HAP-1 (cell line): ENCODE measurements around the gene PLSCR3.

ENCODE experiments used
- DNase-seq, 2 experiments: peaks; one replicate each; pipeline ENCODE4 v3.0.0-alpha.2; 2016 to 2020; ENCODE audit warnings: low spot score in 2 of 2
- H3K27me3 ChIP-seq: fragments of 250-450 bp; sonication (Bioruptor Pico); 2 replicates; pipeline ENCODE4 v1.5.1; 2020; ENCODE audit warnings: low read depth, mild to moderate bottlenecking, moderate library complexity
- H3K36me3 ChIP-seq: fragments of 250-450 bp; sonication (Bioruptor Pico); replicated peaks from 2 replicates; pipeline ENCODE4 v1.5.1; 2020; ENCODE audit warnings: mild to moderate bottlenecking
- H3K4me1 ChIP-seq: fragments of 250-450 bp; sonication (Bioruptor Pico); 2 replicates; pipeline ENCODE4 v1.5.1; 2020; ENCODE audit warnings: mild to moderate bottlenecking
- H3K4me3 ChIP-seq: fragments of 250-450 bp; sonication (Bioruptor Pico); 2 replicates; pipeline ENCODE4 v1.5.1; 2020; ENCODE audit warnings: mild to moderate bottlenecking, moderate library complexity
- H3K9me3 ChIP-seq: fragments of 250-450 bp; sonication (Bioruptor Pico); 2 replicates; pipeline ENCODE4 v1.5.1; 2020; ENCODE audit warnings: mild to moderate bottlenecking, moderate library complexity
- in situ Hi-C: fragments of 300-500 bp; cut with MboI; formaldehyde crosslinking; loops from 3 replicates; pipeline ENCODE4 v1.14.3; 2020; ENCODE audit warnings: low sequenced_read_pairs, inconsistent platforms, mixed read lengths

The PLSCR3 gene

GRCh38 chr17:7435676-7436555, 41.6 kb upstream of the PLSCR3 start:
- H3K4me3 ChIP-seq: peak overlapping the region; percentile 43
- DNase-seq: peak; percentile 45 to 77
- no peaks in the 10 kb centered on the region; the same call in 1 of the 2 replicates for H3K27me3 ChIP-seq
- peaks cover 11% of the 10 kb centered on the region for H3K4me1 ChIP-seq
- in situ Hi-C loops: no loop called here
- no peaks in the 10 kb centered on the region for H3K9me3 ChIP-seq
- no peaks in the 10 kb centered on the region for H3K36me3 ChIP-seq

DNA sequence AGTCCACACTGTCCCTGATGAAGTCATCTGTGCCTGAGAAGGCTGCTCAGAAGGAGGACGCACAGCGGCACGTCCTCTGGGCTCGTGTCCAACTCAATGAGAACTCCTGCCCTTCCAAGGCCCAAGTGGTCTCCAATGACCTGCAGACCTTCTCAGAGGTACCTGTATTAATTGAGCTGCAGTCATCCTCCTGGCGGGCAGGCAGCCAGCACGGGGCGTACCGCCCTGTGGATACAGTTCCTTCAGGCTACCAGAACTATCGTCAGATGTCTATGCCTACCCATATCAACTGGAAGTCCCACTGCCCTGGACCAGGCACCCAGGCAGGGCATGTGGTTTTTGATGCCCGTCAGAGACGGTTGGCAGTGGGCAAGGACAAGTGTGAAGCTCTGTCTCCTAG, 38.0 kb upstream of the PLSCR3 start:
- H3K9me3 ChIP-seq: no peaks in the 10 kb centered on the region; the same call in 1 of the 2 replicates
- H3K4me1 ChIP-seq: peaks cover 6% of the 10 kb centered on the region
- DNase-seq: no peak
- H3K36me3 ChIP-seq: no peaks in the 10 kb centered on the region
- in situ Hi-C loops: no loop called here
- H3K4me3 ChIP-seq: no peak overlapping the region
- no peaks in the 10 kb centered on the region for H3K27me3 ChIP-seq

DNA sequence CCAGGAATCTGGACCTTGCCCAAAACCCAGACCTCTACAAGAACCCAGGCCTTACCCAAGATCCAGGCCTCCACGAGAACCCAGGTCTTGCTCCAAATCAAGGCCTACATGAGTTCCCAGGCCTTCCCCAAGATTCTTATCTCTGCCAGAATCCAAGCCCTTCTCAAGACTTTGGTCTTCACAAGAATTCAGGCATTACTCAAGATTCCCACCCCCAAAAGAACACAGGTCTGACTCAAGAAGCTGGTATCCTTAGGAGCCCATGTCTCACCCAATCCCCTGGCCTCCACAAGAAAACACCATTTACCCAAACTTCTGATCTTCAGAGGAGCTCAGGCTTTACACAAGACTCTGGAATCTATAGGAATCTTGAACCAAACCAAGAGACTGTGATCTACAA, 36.9 kb upstream of the PLSCR3 start:
- H3K9me3 ChIP-seq: no peaks in the 10 kb centered on the region; the same call in 1 of the 2 replicates
- in situ Hi-C loops: no loop called here

DNA sequence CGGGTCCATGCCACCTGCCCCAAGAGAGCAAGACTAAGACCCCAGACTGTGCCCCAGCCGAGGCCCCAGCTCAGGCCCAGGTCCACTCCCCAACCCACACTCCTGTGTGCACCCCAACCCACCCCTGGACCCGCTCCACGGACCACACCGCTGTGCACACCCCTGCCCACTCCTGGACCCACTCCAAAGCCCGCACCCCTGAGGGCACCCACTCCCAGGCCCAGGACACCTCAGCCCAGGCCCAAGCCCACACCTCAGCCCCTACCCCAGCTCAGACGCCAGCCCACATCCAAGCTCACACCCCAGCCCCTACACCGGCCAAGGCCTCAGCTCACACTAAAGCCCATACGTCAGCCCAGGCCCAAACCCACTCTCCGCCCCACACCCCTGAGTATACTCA, 35.4 kb upstream of the PLSCR3 start:
- Histone ChIP-seq H3K27me3 (no peaks in the 10 kb centered on the region), H3K9me3 (no peaks in the 10 kb centered on the region; the same call in 1 of the 2 replicates), H3K4me1 (no peaks in the 10 kb centered on the region), H3K36me3 (no peaks in the 10 kb centered on the region), H3K4me3 (no peak overlapping the region)
- DNase-seq: no peak
- in situ Hi-C loops: no loop called here

More for the DNA sequence above, 36.9 kb upstream of the PLSCR3 start:
- no peaks in the 10 kb centered on the region for H3K36me3 ChIP-seq
- H3K27me3 ChIP-seq: no peaks in the 10 kb centered on the region
- H3K4me1 ChIP-seq: no peaks in the 10 kb centered on the region; the same call in 1 of the 2 replicates
- no peak for DNase-seq
- no peak overlapping the region for H3K4me3 ChIP-seq

- in situ Hi-C loops: no loop called here
- H3K27me3 ChIP-seq: no peaks in the 10 kb centered on the region
- no peaks in the 10 kb centered on the region; the same call in 1 of the 2 replicates for H3K9me3 ChIP-seq
Measured at GRCh38 chr17:7428557-7428956, 34.2 kb upstream of the PLSCR3 start, which contains the start of gene SPEM3. Gene SPEM3 (plus strand): TSS chr17:7428857. CDS start chr17:7428903, 46 bp downstream.

GRCh38 chr17:7427549-7427948, 33.2 kb upstream of the PLSCR3 start:
- in situ Hi-C loops: no loop called here
- Histone ChIP-seq H3K4me3 (no peak overlapping the region), H3K4me1 (no peaks in the 10 kb centered on the region), H3K27me3 (no peaks in the 10 kb centered on the region), H3K36me3 (no peaks in the 10 kb centered on the region), H3K9me3 (no peaks in the 10 kb centered on the region; the same call in 1 of the 2 replicates)
- no peak for DNase-seq

More at GRCh38 chr17:7428557-7428956, 34.2 kb upstream of the PLSCR3 start, which contains the start of gene SPEM3:
- Histone ChIP-seq H3K36me3 (no peaks in the 10 kb centered on the region), H3K4me1 (no peaks in the 10 kb centered on the region), H3K4me3 (no peak within 1 kb of the TSS)
- no peak for DNase-seq

- Histone ChIP-seq H3K4me1 (no peaks in the 10 kb centered on the region), H3K36me3 (no peaks in the 10 kb centered on the region), H3K9me3 (no peaks in the 10 kb centered on the region; the same call in 1 of the 2 replicates), H3K4me3 (no peak overlapping the region), H3K27me3 (no peaks in the 10 kb centered on the region)
- DNase-seq: no peak
- in situ Hi-C loops: no loop called here
Measured at GRCh38 chr17:7426896-7427489, 32.7 kb upstream of the PLSCR3 start.

GRCh38 chr17:7426203-7426863, 32.0 kb upstream of the PLSCR3 start:
- H3K4me1 ChIP-seq: no peaks in the 10 kb centered on the region
- H3K27me3 ChIP-seq: no peaks in the 10 kb centered on the region
- no peak overlapping the region for H3K4me3 ChIP-seq
- no peak for DNase-seq
- in situ Hi-C loops: no loop called here
- H3K9me3 ChIP-seq: no peaks in the 10 kb centered on the region; the same call in 1 of the 2 replicates
- H3K36me3 ChIP-seq: no peaks in the 10 kb centered on the region

DNA sequence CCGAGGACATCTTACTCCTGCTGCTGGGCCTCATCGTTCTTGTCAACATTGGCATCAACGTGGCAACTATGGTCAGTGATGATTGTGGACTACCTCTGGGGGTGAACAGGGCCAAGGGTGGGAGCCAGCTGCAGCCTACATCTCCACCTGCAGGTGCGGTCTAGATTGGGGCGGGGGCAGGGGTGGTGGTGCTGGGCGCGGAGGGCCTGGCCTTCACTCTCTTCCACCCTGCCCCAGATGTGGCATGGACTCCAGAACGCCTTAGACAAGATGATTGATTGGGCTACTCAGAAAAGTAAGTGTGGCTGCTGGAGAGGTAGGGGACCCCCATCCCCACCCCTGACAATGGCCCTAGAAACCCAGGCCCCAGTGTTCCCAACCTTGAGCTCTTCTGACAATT, 31.4 kb upstream of the PLSCR3 start:
- in situ Hi-C loops: no loop called here
- H3K4me1 ChIP-seq: no peaks in the 10 kb centered on the region
- H3K27me3 ChIP-seq: no peaks in the 10 kb centered on the region
- H3K9me3 ChIP-seq: no peaks in the 10 kb centered on the region; the same call in 1 of the 2 replicates
- no peak overlapping the region for H3K4me3 ChIP-seq
- H3K36me3 ChIP-seq: no peaks in the 10 kb centered on the region
- DNase-seq: no peak

DNA sequence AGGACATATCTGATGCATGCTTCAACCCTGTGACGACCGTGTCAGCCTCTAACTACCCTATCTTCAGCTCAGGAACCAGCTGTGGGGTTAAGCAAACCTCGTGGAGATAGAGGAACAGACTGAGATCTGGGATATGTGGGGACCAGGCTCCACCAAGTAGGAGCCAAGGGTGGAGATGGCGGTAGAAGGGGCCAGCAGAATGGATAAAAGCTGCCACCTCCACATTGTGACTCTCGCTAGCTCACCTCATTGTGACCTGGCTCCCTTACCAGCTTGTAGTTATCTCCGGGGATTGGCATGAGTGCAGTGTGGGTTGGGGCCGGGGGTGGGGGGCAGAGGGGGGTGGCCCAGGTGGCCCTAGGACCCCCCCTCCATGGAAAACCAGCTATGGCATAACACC, 31.0 kb upstream of the PLSCR3 start, which contains the start of gene SPEM2:
SPEM2 (plus strand) TSS at position 301 of the 400 bp plus-strand sequence; CDS start at position 374, 73 bp downstream.
- Histone ChIP-seq H3K4me1 (no peaks in the 10 kb centered on the region), H3K9me3 (no peaks in the 10 kb centered on the region; the same call in 1 of the 2 replicates), H3K27me3 (no peaks in the 10 kb centered on the region), H3K36me3 (no peaks in the 10 kb centered on the region), H3K4me3 (no peak within 1 kb of the TSS)
- DNase-seq: no peak
- in situ Hi-C loops: no loop called here

DNA sequence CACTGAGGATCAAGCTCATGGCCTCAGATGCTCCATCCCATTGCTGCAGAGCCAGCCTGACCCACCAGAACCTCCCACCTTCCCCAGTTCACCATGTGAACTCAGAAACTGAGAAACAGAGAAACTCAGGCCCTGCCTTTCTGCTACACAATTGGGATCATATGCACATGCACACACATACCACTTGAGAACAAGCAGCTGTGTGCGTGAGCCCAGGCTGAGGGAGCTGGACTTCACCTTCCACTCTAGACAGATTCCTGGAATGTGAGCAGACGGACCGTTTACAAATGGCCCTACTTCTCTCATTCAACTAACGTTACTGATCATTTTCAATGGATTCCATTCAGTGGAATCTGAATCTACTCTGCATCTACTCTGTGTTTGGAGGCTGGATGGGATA, 29.4 kb upstream of the PLSCR3 start:
- Histone ChIP-seq H3K4me3 (no peak overlapping the region), H3K9me3 (no peaks in the 10 kb centered on the region), H3K36me3 (no peaks in the 10 kb centered on the region), H3K4me1 (no peaks in the 10 kb centered on the region), H3K27me3 (no peaks in the 10 kb centered on the region)
- in situ Hi-C loops: no loop called here
- no peak for DNase-seq

- no peaks in the 10 kb centered on the region for H3K9me3 ChIP-seq
- no peaks in the 10 kb centered on the region for H3K4me1 ChIP-seq
- no peak for DNase-seq
- in situ Hi-C loops: no loop called here
- no peaks in the 10 kb centered on the region for H3K36me3 ChIP-seq
- no peaks in the 10 kb centered on the region for H3K27me3 ChIP-seq
- H3K4me3 ChIP-seq: no peak overlapping the region
Measured at GRCh38 chr17:7421186-7421585, 26.9 kb upstream of the PLSCR3 start.

DNA sequence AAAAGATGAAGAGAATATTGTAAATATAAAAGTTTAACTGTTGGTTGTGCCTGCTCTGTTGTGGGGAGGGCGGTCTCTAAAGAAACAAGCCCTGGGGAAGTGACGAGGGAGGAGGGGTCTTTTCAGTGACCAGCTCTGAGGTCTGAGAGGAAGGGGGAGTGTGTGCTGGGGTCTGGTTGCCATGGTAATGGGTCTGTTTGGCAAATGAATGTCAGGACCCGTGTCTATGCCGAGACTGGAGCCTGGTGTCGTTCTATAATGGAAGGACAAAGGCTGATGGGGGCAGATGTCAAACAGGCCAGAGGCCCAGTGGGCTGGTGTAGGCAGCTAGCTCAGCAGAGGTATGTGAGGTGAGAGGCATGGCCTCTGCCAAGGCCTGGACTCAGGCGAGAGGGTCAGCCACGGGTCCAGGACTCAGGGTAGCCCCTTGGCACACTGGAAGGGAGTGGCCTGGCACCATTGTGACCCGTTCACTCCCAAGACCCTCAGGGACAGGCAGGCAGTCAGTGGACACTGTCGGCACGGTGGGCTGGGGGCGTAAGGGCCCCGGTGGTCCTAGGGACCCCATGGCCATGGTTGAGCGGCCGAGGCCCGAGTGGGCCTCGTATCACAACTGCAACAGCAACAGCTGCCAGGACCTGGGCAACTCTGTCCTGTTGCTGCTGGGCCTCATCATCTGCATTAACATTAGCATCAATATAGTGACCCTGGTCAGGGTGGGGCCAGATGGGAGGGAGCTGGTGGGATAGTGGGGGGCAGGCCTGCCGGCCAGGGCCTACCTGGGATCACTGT, 25.7 kb upstream of the PLSCR3 start, which contains the start of gene SPEM1:
SPEM1 (plus strand) TSS at position 506 of the 792 bp plus-strand sequence; CDS start at position 567, 61 bp downstream.
- in situ Hi-C loops: no loop called here
- Histone ChIP-seq H3K36me3 (peaks cover 5% of the 10 kb centered on the region; the same call in 1 of the 2 replicates), H3K27me3 (no peaks in the 10 kb centered on the region), H3K4me1 (no peaks in the 10 kb centered on the region), H3K4me3 (no peak within 1 kb of the TSS), H3K9me3 (no peaks in the 10 kb centered on the region)
- no peak for DNase-seq
